ENCODE results near the gene TRMT10A.

The TRMT10A gene, protein sequence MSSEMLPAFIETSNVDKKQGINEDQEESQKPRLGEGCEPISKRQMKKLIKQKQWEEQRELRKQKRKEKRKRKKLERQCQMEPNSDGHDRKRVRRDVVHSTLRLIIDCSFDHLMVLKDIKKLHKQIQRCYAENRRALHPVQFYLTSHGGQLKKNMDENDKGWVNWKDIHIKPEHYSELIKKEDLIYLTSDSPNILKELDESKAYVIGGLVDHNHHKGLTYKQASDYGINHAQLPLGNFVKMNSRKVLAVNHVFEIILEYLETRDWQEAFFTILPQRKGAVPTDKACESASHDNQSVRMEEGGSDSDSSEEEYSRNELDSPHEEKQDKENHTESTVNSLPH

DNA sequence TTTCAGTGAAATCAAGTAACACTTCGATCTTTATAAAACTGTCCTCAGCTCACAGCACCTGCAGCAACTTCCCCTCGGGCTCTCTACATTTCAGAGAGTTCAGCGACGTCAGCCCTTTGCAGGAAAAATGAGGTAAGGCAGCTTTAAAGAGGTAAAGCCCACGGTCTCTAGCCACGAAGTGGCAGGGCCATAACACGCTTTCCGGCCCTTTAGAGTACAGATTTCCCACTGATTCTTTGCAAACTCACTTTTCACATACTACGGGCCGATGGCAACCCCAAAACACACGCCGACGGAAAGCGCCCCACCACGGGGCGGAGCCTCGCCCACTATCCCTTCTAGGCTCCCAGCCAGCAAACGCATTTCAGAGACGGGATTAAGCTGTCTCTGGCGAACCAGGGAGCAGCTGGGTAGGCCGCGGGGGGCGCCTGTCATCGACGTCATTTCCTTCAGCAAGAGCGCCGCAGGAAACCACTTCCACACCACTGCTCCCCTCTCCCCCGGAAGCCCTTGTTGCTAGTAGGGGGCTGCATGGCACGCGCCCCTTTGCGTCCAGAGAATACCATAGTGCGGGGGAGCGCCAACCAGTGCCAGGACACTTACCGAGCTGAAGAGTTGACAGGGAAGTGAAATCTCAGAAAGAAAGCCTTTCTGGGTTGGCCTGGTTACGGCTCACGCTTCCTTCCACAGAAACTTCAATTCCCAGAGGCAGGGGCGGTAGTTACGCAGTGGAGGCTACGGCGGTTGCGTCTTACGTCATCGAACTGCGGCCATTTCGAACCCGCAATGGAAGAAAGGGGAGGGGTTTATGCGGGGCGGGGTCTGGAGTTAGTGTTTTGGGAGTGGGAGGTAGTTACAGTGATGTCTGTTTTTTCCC, at the start of gene TRMT10A:
Gene TRMT10A (minus strand): TSS at position 730 of the 877 bp plus-strand sequence. CDS start 4,701 bp downstream, outside the sequence.
- DNase-seq = peak; percentile 87

DNA sequence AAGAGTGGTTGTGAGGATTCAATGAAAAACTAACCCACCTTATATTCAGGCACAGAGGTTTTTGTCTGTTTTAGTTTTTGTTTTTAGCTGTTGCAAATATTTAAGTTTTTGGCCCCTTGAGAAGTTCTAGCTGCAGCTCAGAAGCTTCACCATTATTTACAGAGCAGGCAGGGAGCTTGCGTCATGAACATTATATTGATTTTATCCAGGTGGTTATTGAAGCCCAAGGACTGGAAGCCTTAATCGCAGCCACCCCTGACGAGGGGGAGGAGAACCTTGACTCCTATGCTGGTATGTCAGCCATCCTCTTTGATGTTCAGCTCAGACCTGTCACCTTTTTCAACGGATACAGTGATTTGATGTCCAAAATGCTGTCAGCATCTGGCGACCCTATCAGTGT, 48.9 kb upstream of the TRMT10A start:
- no peak for DNase-seq

DNA sequence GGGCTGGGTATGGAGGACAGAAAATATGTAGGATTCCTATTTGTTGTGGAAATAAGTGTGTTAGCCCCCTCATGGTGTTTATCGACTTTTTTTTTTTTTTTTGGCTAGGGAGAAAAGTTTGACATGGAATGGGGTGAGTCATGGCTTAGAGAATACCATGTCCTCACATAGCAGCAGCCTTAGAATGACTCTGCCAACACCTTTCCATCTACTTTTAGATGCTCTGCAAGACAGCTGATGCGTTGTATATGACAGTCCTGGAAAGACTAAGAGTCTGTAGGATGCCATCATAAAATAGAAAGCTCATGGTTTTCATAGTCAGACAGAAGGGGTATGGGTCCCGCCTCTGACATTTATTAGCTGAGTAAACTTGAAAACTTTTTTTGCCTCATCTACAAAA, 48.4 kb upstream of the TRMT10A start:
- no peak for DNase-seq

DNA sequence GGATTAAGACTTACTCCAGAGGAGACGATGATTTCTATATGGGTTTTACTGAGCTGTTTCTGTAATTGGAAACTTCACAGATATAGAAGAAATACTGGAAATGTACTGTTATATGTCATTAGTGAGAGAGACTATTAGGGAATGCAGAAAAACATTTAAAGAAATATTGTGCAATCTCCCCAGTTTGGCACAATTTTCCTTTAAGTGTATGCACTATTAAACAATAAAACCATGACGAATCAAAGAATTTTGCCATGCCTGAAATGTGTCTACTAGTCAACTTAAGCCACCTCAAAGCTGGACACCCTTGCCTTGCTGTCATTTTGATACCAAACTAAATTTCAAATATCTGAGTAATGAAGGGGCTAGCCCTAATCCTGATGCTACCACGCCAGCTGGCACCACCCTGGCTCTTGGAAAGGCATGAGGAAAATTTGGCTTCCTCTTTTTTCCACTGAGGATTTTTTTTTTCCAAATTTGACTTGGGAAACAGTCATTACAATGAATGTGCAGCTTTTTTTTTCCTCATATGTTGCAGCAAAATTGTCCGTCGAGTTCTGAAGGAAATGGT, 46.9 kb upstream of the TRMT10A start:
- DNase-seq = no peak

DNA sequence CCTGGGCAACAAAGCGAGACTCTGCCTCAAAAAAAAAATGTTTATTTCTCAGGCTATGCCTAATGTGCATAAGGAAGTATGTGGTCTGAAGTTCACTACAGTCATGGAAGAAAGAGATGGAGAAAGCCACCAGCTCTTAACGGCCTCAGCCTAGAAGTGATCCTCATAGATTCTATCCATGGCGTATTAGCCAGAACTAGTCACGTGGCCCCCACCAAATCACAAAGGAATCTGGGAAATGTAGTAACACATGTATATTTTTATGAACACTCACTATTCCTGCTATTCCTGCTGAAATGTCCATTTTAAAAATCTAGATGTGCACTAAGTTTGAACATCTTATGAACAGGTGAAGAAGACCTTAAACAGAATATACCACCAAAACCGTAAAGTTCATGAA, 44.6 kb upstream of the TRMT10A start:
- DNase-seq = no peak

DNA sequence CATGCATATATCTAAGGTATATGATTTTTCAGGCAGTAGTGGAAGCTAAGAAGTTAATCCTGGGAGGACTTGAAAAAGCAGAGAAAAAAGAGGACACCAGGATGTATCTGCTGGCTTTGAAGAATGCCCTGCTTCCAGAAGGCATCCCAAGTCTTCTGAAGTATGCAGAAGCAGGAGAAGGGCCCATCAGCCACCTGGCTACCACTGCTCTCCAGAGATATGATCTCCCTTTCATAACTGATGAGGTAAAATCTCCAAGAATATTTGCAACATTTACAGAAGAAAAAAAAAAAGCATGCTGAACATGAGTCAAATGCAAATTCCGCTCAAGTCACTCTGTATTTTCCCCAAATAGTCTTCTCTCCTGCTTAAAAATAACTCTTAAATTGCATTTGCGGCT, 42.9 kb upstream of the TRMT10A start:
- DNase-seq = no peak

DNA sequence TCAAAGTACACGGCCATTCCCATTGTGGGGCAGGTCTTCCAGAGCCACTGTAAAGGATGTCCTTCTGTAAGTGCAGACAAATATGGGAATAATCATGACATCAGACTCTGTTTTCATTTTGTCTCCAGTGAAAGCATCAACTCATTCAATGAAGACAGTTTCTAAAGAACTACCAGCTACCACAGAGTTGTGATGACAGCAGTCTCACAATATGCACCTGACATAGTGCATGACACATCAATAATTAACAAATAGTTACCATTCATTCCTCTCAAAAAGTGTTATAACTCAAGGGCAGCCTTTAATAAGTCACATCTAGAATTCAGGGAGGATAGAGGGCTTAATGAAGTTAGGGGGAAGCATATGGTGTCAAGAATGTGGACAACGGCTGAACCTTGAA, 31.0 kb upstream of the TRMT10A start:
- no peak for DNase-seq

DNA sequence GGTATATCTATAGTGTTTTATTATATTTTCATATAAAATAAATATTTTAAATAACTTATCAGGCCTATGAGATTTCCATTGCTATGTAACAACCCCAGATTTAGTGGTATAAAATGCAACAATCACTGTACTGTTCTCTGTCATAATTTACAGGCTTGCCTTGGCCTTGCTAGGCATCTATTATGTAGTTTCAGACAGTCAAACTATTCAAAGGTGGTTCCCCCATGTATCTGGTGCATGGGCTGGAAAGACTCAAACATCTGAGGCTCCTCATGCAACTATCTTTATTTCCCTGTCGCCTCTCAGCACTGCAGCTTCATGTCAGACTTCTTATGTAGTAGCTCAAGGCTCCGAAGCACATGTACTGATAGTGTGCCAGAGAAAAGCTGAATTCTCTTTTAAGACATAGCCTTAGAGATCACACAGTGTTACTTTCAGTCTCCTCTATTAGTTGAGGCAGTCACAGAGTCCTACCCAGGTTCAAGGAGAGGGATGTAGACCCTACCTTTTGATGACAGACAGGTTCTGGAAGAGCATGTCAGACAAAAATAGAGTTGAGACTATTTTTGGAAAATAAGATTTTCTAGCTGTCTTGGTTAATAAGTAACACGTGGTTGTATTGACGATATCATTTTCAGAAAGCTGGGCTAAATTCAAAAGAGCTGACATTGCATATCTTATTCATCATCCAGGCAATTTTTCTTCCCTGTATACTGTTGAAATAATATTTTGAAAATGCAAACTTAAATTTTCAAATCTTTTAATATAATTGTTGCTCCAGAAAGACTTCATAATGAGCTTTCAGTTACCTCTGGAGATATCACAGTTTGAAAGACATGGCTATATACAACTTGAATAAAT, 30.2 kb upstream of the TRMT10A start:
- DNase-seq = no peak

DNA sequence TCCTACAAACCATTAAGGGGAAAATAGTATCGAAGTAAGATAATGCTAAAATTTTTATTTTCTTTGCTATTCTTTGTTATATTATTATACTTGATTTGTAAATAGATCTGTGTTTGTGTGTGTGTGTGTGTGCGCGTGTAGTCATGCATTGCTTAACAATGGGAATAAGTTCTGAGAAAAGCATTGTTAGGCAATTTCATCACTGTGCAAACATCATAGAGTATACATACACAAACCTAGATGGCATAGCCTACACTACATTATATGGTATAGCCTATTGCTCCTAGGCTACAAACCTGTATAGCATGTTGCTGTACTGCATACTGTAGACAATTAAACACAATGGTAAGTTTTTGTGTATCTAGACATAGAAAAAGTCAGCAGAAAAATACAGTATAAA, 27.9 kb upstream of the TRMT10A start:
- DNase-seq = no peak

DNA sequence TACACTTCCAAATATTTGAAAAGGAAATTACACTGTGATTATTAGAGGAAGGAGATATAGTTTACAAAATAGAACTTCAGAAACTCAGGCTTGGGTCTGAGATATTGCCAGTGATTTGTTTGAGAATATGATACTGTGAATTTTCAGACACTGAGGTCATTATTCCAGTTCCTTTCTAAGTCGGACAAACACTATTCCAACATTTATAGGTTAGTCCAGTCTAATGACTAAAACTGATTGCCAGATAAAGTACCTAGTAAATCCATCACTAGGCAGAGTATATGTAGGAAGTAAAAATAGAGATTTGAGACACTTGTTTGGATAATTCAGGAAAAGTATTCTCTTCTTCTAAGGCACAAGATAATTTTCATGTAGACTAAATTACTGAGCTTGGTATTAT, 24.0 kb upstream of the TRMT10A start:
- DNase-seq = no peak

DNA sequence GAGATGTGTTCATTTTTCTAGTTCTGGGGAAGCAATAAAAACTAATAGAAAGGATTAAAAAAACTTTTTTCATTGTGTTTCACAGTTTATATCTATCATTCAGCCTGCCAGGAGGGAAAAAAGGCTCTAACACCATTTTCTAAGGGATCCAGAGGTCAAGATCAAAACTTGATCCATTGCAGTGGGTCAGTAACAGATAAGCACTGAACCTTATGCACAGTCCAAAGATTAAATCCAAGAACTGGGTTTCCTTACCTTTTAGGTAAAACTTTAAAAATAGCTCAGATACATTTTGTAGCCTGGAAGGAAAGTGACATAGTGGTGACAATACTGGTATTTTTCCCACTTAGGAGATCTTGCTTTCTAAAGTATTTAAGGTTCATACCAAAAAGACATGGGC, 23.5 kb upstream of the TRMT10A start:
- DNase-seq = no peak

DNA sequence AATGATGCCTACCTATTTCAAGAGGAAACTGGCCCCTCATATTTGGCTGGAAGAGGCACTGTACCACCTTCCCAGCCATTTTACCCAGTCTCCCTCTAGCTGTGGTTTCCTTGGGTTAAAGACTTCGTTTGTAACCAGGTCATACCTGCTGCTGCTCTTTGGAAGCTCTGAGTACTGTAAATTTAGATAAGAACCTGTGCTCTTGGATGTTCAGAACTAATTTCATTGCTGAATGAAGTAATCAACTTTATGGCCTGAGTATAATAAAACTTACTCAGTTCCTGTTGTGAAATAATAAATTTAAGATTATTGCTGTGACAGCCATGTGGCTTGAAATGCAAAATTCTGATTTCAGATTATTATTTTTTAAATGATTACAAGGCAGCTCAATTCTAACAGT, 23.0 kb upstream of the TRMT10A start:
- DNase-seq = no peak

DNA sequence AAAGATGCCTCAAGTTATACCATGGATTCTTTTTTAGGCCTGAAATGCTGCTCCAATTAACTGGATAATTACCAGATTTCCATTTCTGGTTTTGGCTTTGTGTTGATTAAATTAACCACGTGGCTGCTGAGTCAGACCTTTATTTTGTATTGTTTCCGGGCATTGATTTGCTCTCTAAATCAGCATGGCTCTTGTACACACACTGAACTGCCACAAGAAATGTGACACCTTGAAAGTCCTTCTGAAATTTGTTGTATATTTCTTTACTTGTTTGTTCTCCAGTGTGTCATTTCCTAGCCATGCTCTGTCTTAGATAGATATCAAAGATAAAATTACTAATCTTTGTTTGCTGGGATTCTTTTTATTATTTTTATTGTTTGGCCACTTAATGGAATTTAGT, 22.5 kb upstream of the TRMT10A start:
- peak; percentile 36 for DNase-seq

DNA sequence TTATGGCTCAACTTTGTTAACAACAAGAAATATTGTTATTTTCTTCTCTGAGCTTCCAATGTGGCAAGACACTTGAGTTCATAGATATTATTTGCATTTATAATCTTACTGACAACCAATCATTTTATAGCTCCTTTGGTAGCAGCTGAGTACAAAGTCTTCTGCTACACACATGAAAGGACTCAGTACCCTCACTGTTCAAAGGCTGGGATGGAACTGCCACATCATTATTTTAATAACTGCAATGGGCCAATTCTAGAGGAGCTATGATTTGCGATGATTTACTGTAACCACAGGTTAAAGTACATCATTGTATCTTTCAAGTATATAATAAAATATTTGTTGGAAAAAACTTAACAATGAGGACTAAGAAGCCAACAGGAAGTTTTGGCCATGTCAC, 21.7 kb upstream of the TRMT10A start:
- DNase-seq = no peak

DNA sequence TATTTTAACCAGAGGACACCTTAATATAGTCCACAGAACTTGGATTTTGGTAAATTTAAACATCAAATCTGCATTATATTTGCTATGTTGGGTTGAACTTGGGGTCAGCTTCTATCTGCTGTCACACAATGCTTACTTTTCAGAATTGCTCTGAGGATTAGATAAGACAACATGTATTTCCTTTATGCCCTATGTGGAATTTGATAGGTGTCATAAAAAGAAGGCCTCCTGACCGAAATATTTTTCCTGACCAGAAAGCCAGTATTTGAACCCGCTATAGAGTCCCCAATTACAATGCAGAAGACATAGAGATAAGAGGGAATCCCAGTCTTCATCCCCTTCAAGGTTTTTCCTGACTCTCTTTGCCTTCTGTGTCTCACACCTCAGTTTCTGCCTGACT, 14.9 kb upstream of the TRMT10A start:
- no peak for DNase-seq

DNA sequence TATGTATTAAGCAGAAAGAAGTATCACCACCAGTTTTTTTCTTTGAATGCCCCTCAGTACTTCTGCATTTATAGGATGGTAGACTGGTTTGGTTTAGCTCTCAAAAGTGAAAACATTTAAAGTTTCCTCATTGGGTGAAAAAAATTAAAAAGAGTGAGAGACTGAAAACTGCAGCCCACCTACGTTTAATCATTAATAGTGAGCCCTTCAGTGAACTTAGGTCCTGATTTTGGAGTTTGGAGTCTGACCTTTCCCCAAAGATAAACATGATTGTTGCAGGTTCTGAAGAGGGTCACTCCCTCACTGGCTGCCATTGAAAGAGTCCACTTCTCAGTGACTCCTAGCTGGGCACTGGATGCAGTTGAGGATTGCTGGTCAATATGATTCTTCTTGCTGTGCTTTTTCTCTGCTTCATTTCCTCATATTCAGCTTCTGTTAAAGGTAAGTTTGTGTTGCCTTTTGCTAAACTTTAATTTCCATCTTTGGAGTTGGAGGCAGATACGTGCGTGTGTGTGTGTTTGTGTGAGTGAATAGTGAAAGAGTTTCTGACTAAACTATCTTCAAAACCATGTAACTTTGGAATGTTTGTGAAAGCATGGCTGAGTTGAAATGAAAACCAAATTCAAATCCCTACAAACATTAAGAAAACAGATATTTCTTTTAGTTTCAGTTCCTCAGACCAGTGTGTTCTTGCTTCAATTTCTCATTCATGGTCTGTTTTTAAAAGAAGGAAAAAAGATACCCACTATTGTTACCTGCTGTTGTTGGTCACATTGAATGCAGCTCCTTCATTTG, 10.9 kb upstream of the TRMT10A start, which contains the start of gene MTTP:
Gene MTTP (plus strand): TSS at position 295 of the 795 bp plus-strand sequence. CDS start 86 bp downstream, at position 381.
- DNase-seq = no peak

DNA sequence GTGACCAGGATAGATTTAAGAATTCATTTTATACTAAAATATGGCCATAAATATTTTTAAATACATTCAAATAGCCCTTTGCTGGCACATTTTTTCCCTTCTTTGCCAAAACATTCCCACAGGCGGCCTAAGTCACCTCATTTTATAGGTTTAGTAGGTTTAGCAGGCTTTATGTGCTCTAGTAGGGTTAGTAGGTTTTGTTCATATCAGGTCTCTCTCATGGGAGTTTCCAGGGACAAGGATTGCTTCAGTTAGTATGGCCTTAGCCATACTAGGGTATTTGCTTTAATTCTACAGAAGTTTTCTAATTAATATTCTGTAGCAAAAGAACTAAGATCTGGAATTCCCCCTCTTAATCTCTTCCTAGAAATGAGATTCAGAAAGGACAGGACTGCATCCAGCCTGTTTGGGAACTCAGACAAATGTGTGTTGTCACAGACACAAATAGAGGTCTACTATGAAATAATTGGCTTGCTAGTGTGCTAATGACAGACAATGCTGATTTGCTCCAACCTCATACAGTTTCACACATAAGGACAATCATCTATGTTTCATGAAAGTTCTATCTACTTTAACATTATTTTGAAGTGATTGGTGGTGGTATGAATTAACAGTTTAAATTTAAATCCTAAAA, 10.0 kb upstream of the TRMT10A start:
- DNase-seq = no peak

DNA sequence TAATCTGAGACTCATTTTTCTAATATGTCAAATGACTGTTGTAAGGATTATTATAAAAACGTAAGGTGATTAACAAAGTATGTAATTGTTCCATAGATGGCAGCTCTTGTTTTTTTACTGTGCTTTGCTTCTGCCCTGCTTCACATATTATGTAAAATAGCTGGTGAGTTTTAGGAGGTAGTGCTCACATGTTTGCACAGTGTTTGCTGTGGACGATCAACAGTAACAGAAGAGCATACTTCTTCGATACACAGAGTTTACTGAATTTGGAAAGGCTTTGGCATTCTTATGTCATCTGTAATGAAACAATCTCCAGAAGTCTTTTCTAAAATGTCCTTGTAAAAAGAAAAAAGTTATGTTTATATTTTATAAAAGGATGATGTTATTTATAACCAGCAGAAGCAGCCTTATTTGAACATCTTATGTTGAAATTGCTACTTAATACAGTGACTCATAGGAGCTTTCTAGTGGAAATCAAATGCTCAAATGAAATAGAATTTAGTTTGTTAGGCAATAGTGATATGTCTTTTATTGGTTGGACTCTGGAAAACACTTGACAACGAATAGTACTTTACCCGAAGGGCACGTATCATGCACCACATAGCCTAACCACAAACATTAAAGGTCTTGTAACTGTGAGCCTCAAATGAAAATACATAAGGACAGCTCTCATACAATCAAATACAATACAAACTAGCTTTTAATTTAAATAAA, 8.8 kb upstream of the TRMT10A start:
- no peak for DNase-seq

DNA sequence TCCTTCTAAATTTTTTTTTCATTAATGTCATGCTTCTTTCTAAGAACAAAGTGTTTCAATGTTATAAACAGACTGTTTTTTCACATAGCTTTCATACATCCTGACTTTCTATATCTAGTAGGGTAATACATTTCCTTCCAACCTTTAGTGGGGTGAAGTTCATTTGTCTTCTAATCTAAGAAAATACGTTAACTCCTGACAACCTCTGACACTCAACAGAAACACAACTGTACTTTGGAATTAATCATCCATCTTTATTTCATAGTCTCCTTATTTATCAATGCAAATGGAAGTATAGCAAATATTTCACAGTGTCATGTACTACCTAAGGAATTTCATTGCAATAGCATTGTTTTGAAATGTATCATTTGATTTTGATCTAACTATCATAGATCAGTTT, 8.0 kb upstream of the TRMT10A start:
- DNase-seq = no peak

DNA sequence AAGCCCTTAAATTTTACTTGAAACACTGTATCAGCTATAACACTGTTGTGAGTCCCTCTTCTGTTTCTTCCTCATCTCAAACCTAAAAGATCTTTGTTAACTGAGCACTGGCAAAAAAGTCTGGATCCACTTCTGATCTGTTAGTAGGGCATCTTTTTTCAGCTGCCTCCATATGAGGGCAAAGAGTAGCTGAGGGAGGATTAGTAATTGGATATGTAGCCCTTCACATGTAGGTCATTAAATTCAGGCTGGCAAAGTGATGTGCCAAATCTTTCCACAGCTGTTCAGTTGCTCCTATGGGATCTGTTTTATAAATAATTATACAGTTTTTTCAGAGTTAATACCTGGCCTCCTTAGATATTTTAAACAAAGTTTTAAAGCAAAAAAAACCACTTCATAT, 1.1 kb upstream of the TRMT10A start:
- no peak for DNase-seq

DNA sequence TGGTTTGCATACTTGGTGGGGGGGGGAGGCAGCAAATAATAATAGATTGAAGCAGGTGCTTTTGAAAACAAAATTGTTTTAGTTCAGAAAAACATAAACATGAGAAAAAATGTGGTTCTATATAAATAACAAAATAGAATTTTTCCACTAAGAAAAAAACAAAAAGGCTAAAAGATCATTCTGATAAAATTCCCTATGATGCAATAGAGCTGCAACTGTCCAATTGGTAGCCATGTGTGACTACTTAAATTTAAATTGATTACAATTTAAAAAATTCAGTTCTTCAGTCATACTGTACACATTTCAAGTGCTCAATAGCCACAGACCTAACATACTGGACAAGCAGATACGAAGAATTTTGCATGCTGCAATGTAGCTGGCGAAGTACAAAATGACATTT, 11.0 kb downstream of the TRMT10A start:
- DNase-seq = no peak

Data from NCI-H1105 treated with DMSO at 0.1 percent for 48 hours (cell line).